GM13976 (cell line): ENCODE data around the gene VPREB3.

Experiments
- DNase-seq: peaks from one replicate; pipeline ENCODE4 v3.0.0; 2012; ENCODE audit warnings: low spot score
- CTCF ChIP-seq: IDR thresholded peaks from 2 replicates; pipeline ENCODE4 v1.5.1; 2012; ENCODE audit warnings: borderline replicate concordance, mild to moderate bottlenecking; ENCODE audit not compliant: insufficient read depth; ENCODE audit errors: extremely low read depth, missing control alignments, control extremely low read depth
- in situ Hi-C: fragments of 300-500 bp; cut with MboI; formaldehyde crosslinking; loops from one replicate; pipeline ENCODE4 v1.12.0; 2022; ENCODE audit warnings: low sequenced_read_pairs, mixed read lengths, inconsistent platforms; ENCODE audit not compliant: unreplicated experiment

VPREB3 gene

GRCh38 chr22:23754220-23754919 is at the start of gene VPREB3:
TSS of gene VPREB3 (minus strand) at chr22:23754425. CDS start at chr22:23754363, 62 bp downstream.
- TF ChIP-seq CTCF: no peak
- DNase-seq: no peak
- in situ Hi-C loops: no loop called here

GRCh38 chr22:23803001-23803819 is 49.0 kb upstream of the VPREB3 start:
- TF ChIP-seq CTCF: no peak
- in situ Hi-C loops: no loop called here
- DNase-seq: peak; percentile 63

DNA sequence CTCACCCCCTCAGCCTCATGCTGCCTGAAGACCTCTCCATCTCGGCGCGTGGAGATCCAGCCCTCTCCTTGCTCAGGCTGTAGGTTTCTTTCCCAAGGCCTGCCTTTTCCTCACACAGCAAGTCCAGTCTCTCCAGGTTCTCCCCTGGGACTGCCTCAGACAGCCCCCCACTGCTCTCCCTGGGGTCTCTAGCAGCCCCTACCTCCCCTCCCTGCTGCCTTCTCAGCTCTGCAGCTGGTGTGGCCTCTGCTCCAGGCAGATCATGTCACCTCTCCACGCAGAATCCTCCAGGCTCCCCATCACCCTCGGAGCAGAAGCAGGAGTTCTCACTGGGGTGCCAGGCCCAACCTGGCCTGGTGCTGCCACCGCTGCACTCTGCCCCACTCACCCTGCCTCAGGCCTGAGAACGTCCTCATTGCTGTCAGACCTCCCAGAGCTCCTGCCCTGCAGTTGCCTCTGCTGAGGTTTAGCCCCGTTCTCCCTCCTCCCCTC is 47.7 kb upstream of the VPREB3 start:
- in situ Hi-C loops: no loop called here
- no peak for DNase-seq
- TF ChIP-seq CTCF: no peak

DNA sequence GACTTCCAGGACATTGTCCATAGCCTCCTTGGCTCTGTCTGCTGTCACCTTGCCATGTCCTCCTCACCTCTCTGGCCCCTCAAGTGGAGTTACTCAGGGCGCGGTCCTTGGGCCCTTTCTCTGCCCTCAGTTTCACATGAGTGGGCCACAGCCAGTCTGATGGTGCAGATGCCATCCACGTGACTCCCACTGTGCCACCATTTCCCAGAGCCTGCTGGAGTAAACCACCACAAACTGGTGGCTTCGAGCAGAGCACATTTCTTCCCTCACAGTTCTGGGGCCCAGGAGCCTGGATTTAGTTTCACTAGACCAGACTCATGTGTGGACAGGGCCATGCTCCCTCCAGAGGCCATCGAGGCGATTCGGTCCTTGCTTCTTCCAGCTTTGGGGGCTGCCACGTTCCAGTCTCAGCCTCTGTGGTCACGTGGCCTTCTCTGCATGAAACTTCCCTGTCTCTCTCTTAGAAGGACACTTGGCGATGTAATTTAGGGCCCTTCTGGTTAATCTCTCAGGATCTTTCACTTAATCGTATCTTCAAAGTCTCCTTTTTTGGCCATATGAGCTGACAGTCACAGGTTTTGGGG is 47.1 kb upstream of the VPREB3 start:
- in situ Hi-C loops: no loop called here
- DNase-seq: no peak
- no peak for TF ChIP-seq CTCF

- in situ Hi-C loops: no loop called here
- no peak for TF ChIP-seq CTCF
- DNase-seq: peak; percentile 80
These were observed 46.3 kb upstream of the VPREB3 start for GRCh38 chr22:23800297-23801237.
